ENCODE data around the gene CACNG7.

DNA sequence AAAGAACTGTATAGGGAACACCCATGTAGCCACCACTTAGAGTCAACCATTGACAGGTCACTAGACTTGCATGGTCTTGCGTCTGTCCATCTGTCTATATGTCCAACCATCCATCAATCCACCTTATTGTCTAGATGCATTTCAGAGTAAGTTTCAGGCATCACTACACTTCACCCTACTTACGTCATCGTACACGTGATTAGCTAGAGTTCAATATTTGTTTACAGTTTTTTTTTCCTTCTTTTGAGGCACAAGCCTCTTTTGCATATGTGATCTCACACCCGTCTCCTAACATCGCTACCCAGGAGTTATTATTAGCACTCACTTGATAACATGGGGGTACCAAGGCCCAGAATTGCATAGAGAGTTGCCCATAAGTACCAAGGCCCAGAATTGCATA, 6.9 kb downstream of the CACNG7 start:
- no peak for TF ChIP-seq EZH2 (IDR thresholded peaks at IDR 0.05; ENCODE audit: insufficient read depth, poor library complexity, severe bottlenecking)
- no peak for TF ChIP-seq EZH2phosphoT487 (IDR thresholded peaks at IDR 0.05; ENCODE audit: insufficient read depth, low read depth)
